Midbrain (tissue), 1 donor: ENCODE data around the gene TRIM28.

Experiments used
- DNase-seq: peaks from one replicate; lab custom pipeline; 2025; lab: John Stamatoyannopoulos, UW

Gene TRIM28

DNA sequence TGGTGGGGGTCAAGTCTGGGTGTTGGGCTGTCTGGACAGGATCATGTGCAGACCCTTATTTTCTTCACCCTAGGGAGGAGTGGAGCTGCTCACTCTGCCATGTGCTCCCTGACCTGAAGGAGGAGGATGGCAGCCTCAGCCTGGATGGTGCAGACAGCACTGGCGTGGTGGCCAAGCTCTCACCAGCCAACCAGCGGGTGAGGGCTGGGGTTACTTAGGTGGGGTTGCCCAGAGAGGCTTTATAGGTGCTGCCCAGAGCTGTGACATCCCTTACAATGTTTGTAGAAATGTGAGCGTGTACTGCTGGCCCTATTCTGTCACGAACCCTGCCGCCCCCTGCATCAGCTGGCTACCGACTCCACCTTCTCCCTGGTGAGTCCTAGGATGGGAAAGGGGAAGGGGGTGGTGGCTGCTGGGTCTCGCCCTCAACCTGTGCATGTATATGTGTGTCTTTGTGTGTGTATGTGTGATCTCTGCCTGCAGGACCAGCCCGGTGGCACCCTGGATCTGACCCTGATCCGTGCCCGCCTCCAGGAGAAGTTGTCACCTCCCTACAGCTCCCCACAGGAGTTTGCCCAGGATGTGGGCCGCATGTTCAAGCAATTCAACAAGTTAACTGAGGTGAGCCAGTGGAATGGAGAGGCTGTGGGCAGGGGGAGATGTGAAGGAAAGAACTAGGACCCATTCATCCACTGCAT, 5.9 kb downstream of the TRIM28 start:
- no peak for DNase-seq

DNA sequence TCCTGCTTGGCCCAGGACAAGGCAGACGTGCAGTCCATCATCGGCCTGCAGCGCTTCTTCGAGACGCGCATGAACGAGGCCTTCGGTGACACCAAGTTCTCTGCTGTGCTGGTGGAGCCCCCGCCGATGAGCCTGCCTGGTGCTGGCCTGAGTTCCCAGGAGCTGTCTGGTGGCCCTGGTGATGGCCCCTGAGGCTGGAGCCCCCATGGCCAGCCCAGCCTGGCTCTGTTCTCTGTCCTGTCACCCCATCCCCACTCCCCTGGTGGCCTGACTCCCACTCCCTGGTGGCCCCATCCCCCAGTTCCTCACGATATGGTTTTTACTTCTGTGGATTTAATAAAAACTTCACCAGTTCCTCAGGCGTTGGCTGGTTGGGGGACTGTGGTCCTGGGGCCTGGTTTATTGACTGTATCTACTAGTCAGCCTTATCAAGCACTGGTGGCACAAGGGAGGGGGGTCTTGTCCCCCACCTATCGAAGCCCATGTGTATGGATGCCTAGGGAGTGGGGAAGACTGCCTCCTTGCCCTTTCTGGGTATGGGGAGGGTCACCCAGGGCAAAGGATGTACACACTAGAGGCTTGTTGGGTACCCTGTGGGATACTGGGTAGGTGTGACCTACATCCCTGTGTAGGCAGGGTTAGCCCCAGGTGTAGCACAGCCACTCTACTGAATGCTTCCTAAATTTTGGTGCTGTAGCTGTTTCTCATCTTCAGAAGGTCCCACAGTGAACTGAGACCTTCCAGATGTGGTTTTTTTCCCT, 6.7 kb downstream of the TRIM28 start:
- DNase-seq, result no peak

DNA sequence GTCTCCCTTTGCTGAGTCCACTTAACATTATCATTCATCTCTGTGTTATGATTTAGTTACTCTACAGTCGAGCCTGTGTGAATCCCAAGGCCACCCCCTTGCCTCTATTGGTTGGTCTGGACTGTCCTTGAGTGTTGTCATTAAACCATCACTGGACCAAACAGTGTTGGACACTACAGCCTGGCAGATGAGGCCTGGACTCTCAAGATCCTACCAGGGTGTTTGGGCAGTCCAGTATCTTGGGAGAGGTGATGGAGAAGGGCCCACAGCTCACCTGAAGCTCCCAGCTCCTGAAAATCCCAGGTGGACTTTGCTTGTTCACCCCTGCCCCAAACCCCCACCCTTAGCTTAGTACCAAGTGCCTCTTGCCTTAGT, 7.2 kb downstream of the TRIM28 start:
- no peak for DNase-seq

DNA sequence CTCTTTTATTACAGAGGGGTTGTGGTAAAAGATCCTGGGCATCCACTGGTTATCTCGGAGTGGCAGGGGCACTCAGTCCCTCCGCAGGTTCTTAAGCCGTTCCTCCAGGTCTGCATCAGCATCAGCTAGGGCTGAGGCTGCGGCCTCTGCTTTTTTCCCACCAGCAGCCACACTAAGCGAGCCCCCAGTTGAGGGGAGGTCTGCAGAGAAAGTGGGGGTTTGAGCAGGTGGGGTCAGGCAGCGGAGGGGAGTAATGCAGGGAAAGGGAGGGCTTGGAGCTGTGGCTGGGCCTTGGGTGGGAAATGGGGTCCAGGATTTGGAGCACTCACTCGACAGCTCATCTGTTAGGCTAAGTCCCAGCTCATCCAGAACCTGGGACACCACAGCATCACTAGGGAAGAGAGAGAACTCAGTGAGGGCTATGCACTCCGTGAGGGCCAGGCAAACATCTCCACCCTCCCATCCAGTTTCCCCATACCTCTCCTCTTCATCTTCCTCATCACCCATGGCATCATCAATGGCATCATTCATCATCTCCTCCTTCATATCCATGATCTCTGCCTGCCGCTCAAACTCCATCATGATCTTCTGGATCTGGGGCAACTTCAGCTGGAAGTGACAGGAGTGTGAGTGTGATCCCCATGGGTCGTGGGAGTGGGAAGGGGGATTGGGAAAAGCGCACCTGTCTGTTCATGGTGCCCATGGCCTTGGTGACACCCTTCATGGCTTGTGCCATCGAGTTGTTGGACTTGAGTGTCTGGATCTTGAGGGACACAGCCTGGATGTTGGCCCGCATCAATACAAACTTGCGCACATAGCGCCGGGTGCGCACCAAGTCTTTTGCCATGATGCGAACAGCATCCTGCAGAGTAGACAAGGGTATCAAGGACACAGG, 8.0 kb downstream of the TRIM28 start:
- DNase-seq, result no peak

DNA sequence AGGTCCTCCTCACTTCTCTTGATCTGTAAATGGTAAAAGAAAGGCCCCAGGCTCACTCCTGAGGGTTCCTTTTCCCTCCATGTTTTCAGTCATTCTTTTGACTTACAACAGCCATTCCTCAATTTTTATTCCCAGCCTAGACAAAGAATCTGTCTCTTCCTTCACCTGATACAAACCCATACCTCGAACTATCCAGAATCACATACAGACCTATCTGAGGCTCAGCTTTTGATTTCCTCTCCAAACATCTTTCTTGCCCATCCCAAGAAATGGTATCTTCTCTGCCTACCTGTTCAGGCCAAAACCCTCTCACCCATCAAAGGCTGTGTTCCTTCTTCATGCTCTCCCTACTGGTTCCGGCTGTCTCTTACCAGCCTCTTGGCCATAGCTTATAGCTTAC, 8.8 kb downstream of the TRIM28 start:
- no peak for DNase-seq

DNA sequence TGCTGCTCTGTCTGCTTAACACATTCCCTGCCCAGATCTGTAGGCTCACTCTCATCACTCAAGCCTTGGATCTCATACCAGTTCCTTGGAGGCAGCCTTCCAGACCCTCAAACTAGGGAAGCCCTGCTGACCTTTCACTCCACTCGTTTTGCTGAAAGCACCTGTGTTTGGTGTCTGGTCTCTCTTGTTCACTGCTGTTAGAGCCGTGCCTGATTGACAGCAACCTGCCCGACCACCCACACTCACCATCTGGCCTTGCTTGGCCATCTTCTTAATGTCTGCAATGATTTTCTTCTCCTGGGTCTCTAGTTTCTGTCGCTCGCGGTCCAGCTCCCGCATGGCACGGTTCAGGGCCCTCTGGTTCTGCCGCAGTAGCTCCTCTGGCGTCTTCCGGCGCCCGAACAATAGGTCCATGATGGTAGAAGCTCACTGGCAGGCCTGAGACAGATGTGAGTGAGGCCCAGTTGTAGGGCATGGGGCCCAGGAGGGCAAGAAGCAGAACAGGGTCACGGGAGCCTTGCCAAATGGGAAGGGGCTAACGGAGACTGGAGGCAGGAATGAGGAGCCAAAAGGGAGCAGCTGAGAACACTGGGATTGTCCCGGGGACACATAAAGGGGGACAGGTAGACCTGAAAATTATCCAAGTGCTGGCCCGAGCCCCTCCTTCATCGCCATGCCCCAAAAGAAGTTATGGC, 10.1 kb downstream of the TRIM28 start:
- DNase-seq, result no peak

DNA sequence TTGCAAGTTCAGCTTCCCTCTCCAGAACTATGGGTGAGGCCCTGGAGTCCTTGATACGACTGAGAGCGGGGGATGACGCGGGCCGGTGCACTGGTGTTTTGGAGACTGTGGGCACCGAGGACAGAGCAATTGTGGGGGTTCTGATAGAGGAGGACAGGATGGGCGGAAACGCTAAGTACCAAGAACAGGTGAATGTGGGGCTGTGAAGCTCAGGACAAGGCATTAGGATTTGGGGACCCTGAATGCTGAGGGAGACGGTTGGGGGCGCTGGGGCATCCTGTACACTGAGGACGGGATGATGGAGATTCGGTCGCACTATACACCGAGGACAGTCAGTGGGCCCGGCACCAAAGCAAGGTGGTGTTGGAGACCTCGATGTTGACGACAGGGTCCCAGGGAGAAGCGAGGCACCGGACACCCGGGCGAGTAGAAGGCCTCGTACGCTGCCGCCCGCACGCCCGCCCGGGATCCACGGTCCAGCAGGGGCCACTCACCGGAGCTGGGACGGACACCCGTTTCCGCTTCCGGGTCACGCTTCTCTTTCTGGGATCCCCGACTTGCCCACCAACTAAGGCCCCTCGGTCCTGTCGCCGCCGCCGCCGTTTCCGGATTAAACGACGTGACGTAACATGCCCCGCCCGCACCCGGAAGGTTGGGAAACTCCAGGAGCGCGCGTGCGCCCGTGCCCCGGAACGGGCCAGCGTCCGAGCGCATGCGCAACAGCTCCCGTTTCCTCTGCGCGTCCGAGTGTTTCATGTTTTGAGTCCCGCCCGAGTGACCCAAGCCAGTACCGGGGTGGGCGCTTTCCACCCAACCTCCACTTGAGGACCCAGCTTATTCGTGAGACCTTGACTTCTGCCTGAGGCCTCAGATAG, 10.9 kb downstream of the TRIM28 start, which contains the start of gene CHMP2A:
CHMP2A (minus strand) TSS at position 612 of the 875 bp plus-strand sequence. CDS start 893 bp downstream, outside the sequence.
- DNase-seq, result no peak

DNA sequence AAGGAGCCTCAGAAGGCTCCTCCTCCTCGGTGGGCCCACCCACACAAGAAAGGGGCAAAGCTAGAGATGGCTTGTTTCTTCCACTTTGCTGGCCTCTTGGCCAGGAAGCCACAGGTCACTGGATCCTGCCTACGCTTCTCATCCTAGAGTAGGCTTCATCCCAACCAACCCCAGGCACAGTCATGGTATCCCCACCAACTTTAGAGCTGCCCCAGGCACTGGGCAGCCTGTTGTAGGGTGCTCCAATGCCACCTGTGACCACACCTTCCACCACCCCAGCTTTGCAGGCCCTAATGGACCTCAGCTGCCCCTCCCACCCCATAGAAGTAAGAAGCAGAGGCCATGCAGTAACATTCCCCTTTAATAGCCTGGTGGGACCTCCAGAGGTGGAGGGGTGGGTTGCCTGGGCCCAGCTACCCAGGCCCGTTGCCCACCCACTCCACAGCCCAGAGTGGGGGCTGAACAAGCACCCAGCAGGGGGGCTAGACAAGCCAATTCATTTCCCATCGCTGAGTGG, 11.6 kb downstream of the TRIM28 start:
- DNase-seq, result no peak

DNA sequence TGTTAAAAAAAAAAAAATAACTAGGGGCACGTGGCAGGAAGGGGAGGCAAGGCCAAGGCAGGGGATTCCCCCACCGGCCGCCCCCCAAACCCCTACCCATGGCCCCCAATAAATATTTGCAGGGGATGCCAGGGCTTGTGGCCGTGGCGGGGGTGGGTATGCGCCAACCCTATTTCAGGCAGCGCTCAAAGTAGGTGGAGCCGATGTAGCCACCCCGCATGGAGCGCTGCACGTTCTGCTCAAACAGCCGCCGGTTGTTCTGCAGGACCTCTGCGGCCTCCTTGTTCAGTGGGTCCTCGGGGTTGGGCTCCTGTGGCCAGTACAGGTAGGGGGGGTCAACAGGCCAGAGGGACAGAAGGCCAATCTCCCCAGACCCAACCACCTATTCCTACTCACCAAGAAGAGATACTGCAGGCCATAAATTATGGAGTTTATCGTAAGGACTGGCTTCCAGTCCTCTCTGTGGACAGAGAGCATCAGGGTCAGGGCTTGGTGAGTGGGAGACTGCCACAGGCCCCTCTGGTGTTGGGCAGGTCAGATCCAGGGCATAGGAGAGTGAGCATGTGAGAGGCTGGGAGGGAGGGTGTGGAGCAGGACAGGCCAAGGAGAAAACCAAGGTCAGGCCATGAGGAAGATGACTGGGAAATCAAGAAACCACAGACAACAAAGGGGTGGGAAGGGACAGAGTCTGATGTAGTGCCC, 12.2 kb downstream of the TRIM28 start:
- no peak for DNase-seq

DNA sequence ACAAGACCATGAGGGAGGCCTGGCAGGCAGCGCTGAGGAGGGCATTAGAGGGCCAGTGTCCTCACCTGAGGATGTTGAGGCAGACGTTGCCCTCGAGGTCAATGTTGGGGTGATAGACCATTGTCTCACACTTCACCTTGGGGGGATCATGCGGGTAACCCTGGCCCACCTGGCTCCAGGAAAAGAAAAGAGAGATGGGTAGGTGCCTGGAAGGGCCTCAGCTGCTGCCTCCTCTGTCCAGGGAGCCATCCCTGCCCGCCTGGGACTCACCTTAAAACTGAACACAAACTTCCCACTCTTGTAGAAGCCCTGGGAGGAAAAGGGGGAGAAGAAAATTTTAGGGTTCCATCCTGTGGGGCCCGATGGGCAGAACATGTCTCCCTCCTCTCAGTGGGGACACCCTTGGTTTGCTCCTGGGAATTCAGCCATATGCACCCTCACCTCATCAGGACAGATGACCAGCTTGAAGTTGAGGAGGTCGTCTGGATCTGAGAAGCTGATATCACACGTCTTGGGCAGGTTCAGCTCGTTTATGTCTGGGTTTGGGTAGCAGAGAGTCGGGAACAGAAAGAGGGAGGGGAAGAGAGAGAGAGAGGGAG, 12.9 kb downstream of the TRIM28 start:
- no peak for DNase-seq

DNA sequence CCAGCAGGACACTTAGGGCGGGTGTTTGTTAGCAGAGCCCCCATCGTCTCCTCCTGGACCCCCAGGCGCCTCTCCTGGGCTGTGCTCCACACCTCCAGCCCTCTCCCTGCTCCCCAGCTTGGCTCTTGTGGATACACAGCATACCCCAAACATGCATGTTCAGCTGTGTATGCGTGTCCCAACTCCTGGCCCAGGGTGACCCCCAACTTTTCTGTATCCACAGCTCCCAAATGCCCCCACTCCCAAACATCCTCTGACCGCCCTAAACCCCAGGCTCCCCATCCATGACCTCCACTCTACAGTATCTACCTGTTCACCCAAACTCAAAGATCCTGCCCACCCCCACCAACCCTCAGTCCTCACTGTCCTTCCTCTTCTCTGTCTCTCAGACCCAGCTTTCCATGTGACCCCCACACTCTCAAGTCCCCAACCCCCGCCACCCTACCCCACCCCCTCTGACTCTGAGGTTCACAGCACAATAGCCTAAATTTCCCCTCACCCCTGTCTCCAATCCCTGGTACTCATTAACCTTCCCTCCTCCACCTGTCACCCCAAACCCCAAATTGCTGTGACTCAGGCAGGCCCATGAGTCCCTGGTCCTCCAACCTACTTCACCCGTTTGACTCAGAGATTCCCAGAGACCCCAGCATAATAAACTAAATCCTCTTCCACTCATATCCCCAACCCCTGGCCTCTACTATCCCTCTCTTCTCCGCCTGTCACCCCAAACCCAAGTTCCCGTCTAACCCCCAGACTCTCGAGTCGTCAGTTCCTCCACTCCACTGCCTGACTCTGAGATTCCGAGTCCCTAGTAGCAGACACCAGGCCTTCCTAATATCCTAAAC, 13.6 kb downstream of the TRIM28 start:
- DNase-seq, result no peak

DNA sequence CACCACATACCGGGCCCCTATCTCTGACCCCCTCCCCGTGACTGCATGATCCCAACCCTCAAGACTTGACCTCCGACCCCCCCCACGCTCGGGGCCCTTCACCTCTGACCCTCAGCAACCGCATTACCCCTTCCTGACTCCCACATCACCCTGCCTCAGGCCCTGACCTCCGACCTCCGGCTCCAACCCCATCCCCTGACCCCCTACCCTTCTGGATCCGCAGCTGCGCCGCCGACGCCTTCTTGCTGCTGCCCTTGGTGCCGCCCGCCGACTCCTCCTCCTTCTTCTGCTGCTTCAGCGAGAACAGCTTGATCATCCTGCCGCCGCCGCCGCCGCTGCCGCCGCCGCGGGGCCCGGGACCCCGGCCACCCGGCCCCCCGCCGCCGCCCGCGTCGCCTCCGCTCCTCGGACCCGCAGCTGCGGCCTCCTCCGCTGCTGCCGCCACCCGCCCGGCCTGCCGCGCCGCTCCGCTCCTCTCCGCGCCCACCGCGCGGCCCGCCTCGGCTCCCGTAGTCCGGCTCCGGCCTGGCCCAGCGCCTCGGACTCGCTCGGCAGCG, 14.3 kb downstream of the TRIM28 start, which contains the start of gene UBE2M:
UBE2M (minus strand) TSS at position 546 of the 557 bp plus-strand sequence; CDS start at position 316, 230 bp downstream.
- DNase-seq, result no peak

DNA sequence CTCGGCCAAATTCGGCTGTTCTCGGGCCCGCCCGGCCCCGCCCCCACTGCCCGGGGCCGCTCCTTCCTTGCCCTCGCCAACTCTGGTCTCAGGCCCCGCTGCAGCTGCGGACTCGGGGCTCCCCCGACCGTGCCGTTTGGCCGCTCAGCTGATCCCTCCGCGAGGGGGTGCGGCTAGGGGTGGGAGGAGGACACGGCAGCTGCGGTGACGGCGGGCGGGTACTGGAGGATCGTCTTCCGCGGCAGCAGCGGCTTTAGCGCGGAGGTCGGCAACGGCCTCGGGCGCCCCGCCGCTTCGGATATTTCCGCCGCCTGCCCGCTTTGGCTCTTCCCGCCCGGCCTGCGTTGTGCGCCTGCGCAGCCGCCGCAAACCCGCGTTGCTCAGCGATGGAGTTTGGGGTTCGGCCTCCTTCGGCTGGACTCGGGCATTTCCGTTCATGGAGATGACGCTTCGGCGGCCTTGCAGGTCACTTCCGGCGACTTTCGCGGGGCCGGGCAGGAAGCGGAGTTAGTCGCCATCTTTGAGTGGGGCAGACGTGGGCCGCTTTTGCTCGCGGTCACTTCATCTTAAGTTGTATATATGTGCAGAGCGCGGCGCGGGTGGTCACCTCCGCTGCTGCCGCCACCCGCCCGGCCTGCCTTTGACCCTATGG, 14.9 kb downstream of the TRIM28 start:
- no peak for DNase-seq

DNA sequence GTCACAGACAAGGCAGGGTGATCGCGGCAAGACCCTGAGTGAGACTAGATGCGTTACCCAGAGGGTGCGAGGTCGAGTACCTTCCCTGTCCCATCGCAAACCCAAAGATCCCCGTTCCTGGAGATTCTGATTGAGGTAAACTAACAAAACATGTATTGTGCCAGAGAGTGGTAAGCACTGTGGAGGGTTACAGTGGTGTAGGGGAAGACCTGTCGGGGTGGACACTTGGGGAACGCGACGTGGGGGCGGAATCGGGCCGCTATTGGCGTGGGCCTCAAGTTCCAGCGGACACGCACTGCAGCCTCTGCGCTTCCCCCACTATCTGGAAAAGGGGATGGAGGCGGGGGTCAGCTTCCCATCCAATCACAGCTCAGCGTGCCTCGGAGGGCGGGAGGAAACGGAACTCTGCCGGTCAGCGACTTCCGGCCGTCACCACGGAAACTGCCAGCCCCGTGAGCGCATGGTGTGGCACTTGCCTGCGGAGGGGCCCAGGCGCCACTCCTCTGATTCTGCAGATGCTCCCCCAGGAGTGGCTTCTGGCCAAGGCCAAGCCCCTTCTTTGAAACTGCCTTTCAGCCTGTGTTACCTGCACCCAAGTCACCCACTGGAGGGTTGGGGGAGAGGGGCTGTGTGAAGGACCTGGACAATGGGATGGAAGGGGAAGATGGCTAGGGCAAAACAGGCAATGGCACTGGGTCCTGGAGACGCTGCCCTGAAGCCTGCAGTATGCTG, 15.6 kb downstream of the TRIM28 start:
- DNase-seq, result no peak

DNA sequence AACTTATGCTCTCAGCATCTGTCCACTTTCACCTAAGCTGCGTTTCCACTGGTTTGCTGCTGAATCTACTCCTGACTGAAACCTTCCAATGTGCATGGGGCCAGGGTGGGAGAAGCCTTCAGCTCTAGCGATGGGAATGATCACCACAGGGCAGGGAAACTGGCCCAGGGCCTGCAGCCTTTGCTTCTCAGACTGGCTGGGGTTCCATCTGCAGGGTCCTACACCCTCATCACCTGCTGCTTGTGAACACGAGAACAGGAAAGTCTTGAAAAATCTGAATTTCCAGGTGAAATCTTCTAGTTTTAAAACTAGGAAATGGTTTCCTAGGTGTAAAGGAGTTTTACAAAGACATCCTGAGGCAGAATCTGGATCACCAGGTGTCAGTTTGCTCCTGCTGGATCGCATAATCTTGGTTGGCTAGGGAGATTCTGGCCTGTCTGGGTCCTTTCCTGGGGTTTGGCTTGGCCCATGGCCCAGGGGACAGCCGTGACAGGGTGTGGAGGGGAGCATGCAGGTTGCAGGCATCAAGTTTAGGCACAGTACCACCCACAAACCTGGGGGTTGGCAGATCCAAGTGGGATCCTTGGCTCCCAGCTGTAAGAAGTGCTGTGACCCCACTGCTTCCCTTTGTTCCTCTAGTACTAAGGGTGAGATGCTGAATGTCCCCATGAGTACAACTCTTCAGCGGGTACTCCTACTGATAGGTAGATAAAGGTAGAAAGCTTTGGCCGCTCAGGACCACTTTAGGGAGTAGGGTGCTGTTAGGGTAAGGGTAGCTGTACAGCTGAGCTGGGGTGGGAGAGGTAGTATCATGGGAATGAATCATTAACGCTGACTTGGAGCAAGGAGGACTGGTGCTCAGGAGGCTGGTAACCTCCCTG, 16.4 kb downstream of the TRIM28 start:
- DNase-seq, result no peak

DNA sequence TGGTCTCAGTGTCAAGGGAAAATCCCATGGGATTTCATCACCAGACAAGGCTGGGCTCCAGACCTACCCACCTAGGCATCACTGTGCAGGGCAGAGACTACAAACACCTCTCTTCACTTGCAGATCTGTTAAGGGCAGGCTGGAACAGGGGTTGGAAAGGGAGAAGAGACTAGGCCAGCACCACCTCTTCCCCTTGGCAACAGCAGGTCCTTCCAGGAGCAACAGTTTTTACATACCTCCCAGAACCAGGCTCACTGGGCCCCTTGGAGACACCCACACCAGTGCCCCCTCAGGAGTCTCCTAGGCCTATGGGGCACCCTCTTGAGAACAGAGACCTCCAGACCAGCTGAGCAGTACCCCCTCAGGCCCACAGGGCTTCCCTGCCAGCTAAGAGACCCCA, 17.1 kb downstream of the TRIM28 start:
- DNase-seq, result no peak
